ENCODE data around the gene LRRC3. TPM values are rescaled to one million over a fixed set of nuclear protein-coding genes. Genes with fewer than 3 reads are reported as not detected.

LRRC3 gene
- total RNA-seq, 1 donor from 2014 or later = not detected

GRCh38 chr21:44438531-44439210 lies 16.6 kb upstream of the LRRC3 start:
- DNase-seq (ENCODE audit: low read depth) = peak; percentile 60

GRCh38 chr21:44439211-44439600 lies 16.1 kb upstream of the LRRC3 start:
- peak; percentile 21 for DNase-seq (ENCODE audit: low read depth)

- DNase-seq (ENCODE audit: low read depth) = no peak
Measured at GRCh38 chr21:44440241-44441040, 14.9 kb upstream of the LRRC3 start.

- DNase-seq (ENCODE audit: low read depth) = no peak
Measured at GRCh38 chr21:44441041-44441400, 14.3 kb upstream of the LRRC3 start.

GRCh38 chr21:44441581-44442265 lies 13.6 kb upstream of the LRRC3 start:
- DNase-seq (ENCODE audit: low read depth) = no peak

- DNase-seq (ENCODE audit: low read depth) = no peak
Measured at GRCh38 chr21:44442266-44443125, 12.8 kb upstream of the LRRC3 start.

- no peak for DNase-seq (ENCODE audit: low read depth)
Measured at GRCh38 chr21:44443291-44443890, 11.9 kb upstream of the LRRC3 start.

GRCh38 chr21:44443891-44444285 lies 11.4 kb upstream of the LRRC3 start:
- DNase-seq (ENCODE audit: low read depth) = no peak

- no peak for DNase-seq (ENCODE audit: low read depth)
Measured at GRCh38 chr21:44444286-44444931, 10.9 kb upstream of the LRRC3 start.

- no peak for DNase-seq (ENCODE audit: low read depth)
Measured at GRCh38 chr21:44445145-44445812, 10.0 kb upstream of the LRRC3 start.

- no peak for DNase-seq (ENCODE audit: low read depth)
Measured at GRCh38 chr21:44448651-44449131, 6.6 kb upstream of the LRRC3 start.

GRCh38 chr21:44449473-44450363 lies 5.6 kb upstream of the LRRC3 start:
- DNase-seq (ENCODE audit: low read depth) = peak; percentile 41

- no peak for DNase-seq (ENCODE audit: low read depth)
Measured at GRCh38 chr21:44450402-44450801, 4.9 kb upstream of the LRRC3 start.

- DNase-seq (ENCODE audit: low read depth) = no peak
Measured at GRCh38 chr21:44450999-44451398, 4.3 kb upstream of the LRRC3 start.

GRCh38 chr21:44453120-44453519 lies 2.2 kb upstream of the LRRC3 start:
- no peak for DNase-seq (ENCODE audit: low read depth)

- DNase-seq (ENCODE audit: low read depth) = no peak
Measured at GRCh38 chr21:44454058-44454457, 1.3 kb upstream of the LRRC3 start.

- no peak for DNase-seq (ENCODE audit: low read depth)
Measured at GRCh38 chr21:44455524-44456213, 359 bp downstream of the LRRC3 start.
